Retinal pigment epithelial cell (primary cell): ENCODE measurements around the gene POMC.
"Not testable (repeated sequence)": the region's sequence is repeated elsewhere in the genome, so short reads cannot be mapped to it uniquely, and the experiment has no call there.

Experiments
- DNase-seq: peaks from one replicate; pipeline ENCODE4 v3.0.0-alpha.2; 2010; ENCODE audit warnings: low read depth
- H3K4me3 ChIP-seq: 2 replicates; pipeline ENCODE4 v1.5.1; 2011; ENCODE audit warnings: mild to moderate bottlenecking, low read length, control low read depth, moderate library complexity
- TF ChIP-seq, protein P1 (sequence below): conservative IDR thresholded peaks from 2 replicates; pipeline ENCODE4 v1.5.1; 2011; ENCODE audit warnings: low read depth, low read length, control low read depth, inconsistent platforms

Gene POMC

DNA sequence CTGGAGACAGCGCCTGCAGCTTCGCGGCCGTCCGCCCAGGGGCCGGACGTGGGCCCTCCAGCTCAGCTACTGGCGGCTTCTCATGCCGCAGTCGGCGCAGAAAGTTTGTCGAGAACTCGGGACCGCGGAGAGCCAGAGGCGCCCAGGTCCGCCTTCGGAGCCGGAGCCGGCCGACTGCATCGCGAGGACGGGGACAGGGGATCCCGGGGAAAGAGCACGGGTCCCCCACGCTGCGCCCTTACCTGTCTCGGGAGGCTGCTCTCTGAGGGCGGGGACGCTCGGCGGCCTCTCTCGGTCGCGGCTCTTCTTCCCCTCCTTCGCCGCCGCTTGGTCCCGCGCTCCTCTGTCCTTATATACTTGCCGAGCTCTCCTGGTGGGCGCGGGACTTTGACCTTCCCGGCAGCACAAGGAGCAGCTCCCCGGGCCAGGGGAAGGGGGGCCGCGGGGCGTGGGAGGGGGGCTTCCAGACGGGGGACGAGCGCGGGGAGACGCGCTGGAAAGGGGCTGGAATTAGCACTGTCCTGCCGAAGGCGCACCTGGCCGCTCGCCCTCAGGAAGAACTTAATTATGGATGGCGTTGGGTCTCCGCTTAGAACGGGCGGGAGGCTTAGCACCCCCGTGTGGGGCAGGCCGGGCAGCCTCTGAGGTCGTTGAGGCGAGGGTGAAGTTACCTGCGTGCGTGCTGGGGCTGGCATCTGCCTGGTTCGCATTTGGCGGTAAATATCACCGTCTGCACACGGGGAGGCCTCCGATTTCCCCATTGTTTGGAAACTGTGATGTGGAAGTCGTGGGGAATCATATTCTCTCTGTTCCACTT, at the start of gene POMC:
Gene POMC (minus strand): TSS at position 325 of the 817 bp plus-strand sequence. CDS start 3,808 bp downstream, outside the sequence.
- TF ChIP-seq, protein P1, sequence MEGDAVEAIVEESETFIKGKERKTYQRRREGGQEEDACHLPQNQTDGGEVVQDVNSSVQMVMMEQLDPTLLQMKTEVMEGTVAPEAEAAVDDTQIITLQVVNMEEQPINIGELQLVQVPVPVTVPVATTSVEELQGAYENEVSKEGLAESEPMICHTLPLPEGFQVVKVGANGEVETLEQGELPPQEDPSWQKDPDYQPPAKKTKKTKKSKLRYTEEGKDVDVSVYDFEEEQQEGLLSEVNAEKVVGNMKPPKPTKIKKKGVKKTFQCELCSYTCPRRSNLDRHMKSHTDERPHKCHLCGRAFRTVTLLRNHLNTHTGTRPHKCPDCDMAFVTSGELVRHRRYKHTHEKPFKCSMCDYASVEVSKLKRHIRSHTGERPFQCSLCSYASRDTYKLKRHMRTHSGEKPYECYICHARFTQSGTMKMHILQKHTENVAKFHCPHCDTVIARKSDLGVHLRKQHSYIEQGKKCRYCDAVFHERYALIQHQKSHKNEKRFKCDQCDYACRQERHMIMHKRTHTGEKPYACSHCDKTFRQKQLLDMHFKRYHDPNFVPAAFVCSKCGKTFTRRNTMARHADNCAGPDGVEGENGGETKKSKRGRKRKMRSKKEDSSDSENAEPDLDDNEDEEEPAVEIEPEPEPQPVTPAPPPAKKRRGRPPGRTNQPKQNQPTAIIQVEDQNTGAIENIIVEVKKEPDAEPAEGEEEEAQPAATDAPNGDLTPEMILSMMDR, result no peak
- H3K4me3 ChIP-seq, result peak within 1 kb of the TSS; percentile 42
- no peak for DNase-seq

DNA sequence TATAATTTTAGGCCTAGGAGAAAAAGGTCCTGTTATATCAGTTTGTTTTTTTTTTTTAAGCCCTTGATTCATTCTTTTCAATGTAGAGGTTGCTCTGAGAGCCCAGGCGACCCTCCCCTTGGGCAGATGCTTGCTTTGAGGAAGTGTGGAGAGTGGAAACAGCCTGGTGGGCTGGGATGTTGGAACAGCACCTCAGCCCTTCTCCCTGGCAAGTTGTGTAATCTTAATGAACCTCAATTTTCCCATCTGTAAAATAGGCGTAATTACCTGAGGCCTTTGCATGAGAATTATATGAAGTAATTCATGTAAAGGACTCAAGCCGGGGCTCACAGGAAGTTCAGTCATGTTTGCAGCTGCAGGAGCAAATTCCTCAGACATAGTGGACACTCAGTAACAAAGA, 49.7 kb upstream of the POMC start:
- no peak for DNase-seq
- no peak overlapping the region for H3K4me3 ChIP-seq
- TF ChIP-seq, protein P1, result no peak

DNA sequence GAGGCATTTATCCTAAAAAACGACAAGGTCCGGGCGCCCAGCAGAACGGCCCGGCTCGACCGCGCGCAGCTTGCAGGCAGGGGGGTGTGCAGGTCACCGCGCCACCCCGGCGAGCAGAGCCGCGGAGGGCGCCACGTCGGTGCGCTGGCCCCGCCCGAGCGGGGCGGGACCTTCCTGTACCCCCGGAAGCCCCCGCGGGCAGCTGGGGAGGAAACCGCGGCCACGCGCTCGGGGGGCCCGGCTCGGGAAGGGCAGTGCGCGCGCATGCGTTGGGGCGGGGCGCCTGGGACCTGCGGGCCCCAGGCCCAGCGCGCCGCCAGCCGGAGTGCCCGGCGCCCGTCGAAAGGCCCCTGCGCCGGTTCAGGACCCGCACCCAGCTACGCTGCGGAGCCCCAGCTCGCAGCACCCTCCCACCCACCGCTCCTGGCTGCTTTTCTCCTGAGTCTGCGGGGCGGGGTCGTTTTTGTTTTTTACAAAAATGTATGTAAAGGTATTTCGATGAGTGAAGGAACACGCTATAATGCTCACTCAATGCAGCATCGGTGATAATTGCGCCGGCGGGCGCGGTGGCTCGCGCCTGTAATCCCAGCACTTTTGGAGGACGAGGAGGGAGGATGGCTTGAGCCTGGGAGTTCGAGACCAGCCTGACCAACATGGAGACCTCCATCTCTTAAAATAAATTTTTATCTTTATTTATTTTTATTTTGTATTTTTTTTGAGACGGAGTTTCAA, 47.7 kb upstream of the POMC start:
- peak overlapping the region; percentile 60 for H3K4me3 ChIP-seq
- TF ChIP-seq, protein P1, result no peak
- DNase-seq, result no peak

DNA sequence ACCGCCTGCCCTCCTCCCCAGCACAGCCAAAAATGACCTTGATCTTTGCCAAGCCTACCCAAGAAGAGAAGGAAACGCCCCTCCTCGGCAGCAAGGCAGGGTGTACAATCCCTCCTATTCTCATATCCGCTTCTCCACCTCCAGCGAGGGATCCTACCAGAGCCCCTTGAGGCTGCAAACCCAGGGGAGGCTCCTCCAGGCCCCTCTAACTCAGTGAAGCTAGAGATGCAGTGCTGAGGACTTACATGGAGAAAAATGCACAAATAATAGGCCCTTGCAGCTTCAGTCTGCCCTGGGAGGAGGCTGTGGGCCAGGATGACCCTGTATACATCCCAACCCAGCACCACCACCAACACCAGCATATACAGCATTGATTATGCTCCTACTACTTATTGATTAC, 46.9 kb upstream of the POMC start:
- TF ChIP-seq, protein P1, result no peak
- no peak overlapping the region for H3K4me3 ChIP-seq
- DNase-seq, result no peak

DNA sequence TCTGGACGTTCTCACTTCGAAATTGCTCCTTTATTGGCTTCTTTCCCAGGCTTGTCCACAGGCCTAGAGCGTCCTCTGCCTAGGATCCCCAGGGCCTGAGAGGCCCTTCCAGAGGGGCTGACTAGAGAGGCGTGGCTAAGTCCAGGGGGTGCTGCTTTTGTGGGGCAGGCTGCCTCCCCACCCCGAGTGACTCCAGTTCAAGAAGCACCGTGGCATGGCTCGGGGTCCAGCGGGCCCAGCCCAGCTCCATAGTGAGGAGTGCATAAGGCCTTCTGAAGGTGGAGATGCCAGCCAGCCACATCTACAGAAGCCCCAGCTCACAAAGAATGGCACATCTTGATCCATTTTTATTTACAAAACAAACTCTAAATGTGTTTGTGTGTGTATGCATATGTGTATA, 44.8 kb upstream of the POMC start:
- H3K4me3 ChIP-seq, result no peak overlapping the region
- no peak for DNase-seq
- TF ChIP-seq, protein P1, result no peak

DNA sequence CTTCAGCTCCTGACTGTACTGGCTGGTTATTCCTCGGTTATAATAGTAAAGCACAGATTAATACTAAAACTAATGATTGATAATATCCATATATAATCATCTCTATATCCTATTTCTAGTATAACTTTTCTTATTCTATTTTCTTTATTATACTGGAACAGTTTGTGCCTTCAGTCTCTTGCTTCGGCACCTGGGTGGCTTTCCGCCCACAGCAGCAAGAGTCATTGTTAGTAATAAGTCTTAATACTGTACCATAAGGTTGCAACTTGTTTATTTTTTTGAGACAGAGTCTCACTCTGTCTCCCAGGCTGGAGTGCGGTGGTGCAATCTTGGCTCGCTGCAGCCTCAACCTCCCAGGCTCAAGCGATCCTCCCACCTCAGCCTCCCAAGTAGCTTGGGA, 42.5 kb upstream of the POMC start:
- H3K4me3 ChIP-seq, DNase-seq: not testable (repeated sequence)

DNA sequence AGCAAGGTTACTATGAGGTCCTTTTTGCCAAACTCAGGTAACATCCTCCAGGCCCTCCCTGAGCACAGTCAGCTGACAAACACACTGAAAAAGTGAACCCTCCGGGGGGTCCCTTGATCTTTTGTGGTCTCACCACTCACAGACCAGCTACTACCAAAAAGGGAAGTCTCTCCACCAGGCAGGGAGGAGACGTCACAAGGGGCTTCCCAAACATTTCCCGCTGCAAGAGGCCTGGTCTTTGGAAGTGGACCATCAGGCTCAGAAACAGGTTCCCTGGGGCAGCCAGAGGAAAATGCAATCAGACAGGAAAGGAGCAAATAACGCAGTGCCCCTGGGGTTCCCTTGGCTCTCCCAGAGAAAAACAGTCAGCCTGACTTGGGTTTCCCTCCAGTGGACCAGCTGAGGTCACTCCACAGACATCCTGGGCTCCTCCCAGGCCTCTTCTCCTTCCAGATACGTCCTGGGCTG, 38.7 kb upstream of the POMC start:
- no peak overlapping the region for H3K4me3 ChIP-seq
- TF ChIP-seq, protein P1, result no peak
- DNase-seq, result no peak
